ENCODE measurements around the gene STK4. TPM values are rescaled to one million over a fixed set of nuclear protein-coding genes. Genes with fewer than 3 reads are reported as not detected.

The STK4 gene
- total RNA-seq, 6 experiments from 2014 or later: 34.3 to 46.6 (median 36.6) TPM

DNA sequence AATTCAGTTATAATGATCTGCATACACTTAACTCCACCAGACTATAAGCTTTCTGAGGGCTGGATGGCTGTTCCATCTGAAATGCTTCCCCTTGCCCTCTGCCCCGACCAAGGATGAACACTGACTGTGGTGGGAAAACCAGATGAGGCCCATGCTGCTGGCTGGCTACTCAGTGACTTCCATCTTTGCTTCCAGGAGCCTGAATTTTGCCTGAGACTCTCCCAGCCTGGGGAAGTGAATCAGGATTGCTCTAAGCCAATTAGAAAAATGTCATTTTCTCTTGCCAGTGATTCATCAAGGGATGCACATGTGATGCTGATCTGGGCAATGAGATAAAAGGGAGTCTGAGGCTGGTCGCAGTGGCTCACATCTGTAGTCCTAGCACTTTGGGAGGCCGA is 4.4 kb upstream of the STK4 start:
- TF ChIP-seq CTCF (IDR thresholded peaks at IDR 0.05): no peak
- DNase-seq: peak; percentile 91
- Mint-ChIP-seq H3K4me3 (peak overlapping the region; percentile 56), H3K9me3 (no peaks in the 10 kb centered on the region), H3K36me3 (ENCODE audit: low read depth) (peaks cover 15% of the 10 kb centered on the region), H3K27me3 (ENCODE audit: insufficient read depth) (peaks cover 3% of the 10 kb centered on the region), H3K27ac (peak overlapping the region; percentile 90), H3K4me1 (ENCODE audit: low read depth) (peaks cover 56% of the 10 kb centered on the region)

- Mint-ChIP-seq H3K4me3 (peak overlapping the region; percentile 25; the same call in 1 of the 2 replicates), H3K27ac (peak overlapping the region; percentile 90), H3K4me1 (ENCODE audit: low read depth) (peaks cover 60% of the 10 kb centered on the region), H3K27me3 (ENCODE audit: insufficient read depth) (peaks cover 3% of the 10 kb centered on the region), H3K9me3 (no peaks in the 10 kb centered on the region), H3K36me3 (ENCODE audit: low read depth) (peaks cover 15% of the 10 kb centered on the region)
- DNase-seq: no peak
- TF ChIP-seq CTCF (IDR thresholded peaks at IDR 0.05): no peak
Measured at GRCh38 chr20:44962483-44962882, 3.8 kb upstream of the STK4 start.

DNA sequence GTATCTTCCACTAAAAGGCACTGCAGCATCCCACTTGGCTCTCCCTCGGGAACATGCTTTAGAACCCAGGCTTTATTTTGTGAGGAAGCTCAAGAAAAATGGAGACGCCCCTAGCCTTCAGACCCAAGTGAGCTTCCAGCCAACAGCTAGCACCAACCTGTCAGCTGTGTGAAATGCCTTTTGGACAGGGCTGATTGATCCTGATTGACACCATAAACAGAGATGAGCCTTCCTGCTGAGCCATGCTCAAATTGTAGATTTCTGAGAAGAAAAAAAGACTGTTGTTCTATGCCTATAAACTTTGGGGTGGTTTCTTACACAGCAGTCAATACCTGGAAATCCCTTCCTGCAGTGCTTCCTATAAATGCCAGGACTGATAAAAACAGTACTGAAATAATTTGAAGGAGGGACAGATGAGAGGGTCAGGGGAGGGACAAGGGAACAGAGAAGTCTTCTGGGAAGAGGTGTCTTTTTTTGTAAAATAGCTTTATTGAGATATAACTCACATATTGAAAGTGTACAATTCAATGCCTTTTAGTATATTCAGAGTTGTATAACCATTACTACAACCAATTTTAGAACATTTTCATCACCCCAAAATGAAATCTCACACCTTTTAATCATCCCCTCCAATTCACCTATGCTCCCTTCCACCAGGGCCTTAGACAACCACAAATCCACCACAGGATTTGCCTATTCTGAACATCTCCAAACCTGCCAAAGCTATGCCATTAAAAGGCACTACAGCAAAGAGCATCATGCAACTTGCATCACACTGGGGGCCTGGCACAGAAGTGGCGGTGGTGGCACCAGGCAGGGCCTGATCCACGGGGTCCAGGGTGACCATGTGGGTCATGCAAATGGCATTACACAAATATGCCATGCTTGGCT is 2.7 kb upstream of the STK4 start:
- Mint-ChIP-seq H3K27ac (no peak overlapping the region), H3K27me3 (ENCODE audit: insufficient read depth) (peaks cover 3% of the 10 kb centered on the region), H3K4me1 (ENCODE audit: low read depth) (peaks cover 60% of the 10 kb centered on the region), H3K4me3 (no peak overlapping the region), H3K9me3 (no peaks in the 10 kb centered on the region), H3K36me3 (ENCODE audit: low read depth) (peaks cover 4% of the 10 kb centered on the region)
- no peak for DNase-seq
- no peak for TF ChIP-seq CTCF (IDR thresholded peaks at IDR 0.05)

DNA sequence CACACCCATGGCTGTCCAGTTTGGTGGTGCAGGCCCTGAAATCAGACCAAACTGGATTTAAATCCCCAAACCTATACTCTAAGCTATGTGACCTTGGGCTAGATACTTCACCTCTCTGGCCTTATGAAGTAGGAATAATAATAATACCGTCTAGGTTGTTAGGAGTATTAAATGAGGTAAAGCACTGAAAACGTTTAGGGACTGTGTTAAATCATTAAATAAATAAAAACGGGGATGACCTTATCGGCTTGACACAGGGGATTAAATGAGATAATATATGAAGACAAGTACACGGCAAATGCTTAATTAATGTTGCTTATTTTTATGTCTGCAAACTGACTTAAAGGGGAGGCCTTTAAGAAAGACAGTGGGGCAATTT is 672 bp upstream of the STK4 start:
- H3K27ac Mint-ChIP-seq: peak overlapping the region; percentile 84
- H3K4me3 Mint-ChIP-seq: peak overlapping the region; percentile 96
- TF ChIP-seq CTCF (IDR thresholded peaks at IDR 0.05): no peak
- no peak for DNase-seq
- H3K36me3 Mint-ChIP-seq (ENCODE audit: low read depth): no peaks in the 10 kb centered on the region; the same call in 1 of the 2 replicates
- H3K9me3 Mint-ChIP-seq: no peaks in the 10 kb centered on the region
- H3K27me3 Mint-ChIP-seq (ENCODE audit: insufficient read depth): peaks cover 3% of the 10 kb centered on the region
- H3K4me1 Mint-ChIP-seq (ENCODE audit: low read depth): peaks cover 66% of the 10 kb centered on the region

DNA sequence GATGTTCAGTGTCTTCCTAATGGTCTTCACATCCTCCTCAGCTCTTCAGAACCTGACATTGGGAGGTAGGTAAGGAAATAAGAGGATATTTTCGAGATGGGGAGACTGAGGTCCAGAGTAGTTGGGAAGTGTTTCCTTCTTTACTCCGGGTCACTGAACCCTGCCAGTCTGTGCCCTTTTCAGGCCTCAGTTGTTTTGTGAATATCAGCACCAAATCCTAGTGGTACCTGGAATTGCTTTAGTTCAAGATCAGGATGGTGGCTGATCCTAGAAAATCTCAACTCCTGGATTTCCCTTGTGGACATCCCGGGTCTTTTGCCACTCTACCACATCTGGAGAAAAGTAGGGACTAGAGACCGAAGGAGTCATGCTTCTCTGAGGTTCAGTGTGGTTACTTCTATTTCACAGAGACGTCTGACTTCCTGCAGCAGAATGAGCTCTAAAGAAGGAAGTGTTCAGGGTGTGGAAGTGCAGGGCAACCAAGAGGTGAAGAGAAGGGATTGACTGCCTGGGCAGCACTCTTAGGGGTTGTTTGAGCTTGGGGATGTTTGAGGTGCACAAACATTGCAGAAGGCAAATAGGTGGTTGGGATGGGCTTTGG is 995 bp downstream of the STK4 start:
- TF ChIP-seq CTCF (IDR thresholded peaks at IDR 0.05): no peak
- Mint-ChIP-seq H3K27ac (peak overlapping the region; percentile 84), H3K36me3 (ENCODE audit: low read depth) (no peaks in the 10 kb centered on the region; the same call in 1 of the 2 replicates), H3K4me3 (peak overlapping the region; percentile 96), H3K9me3 (no peaks in the 10 kb centered on the region), H3K4me1 (ENCODE audit: low read depth) (peaks cover 57% of the 10 kb centered on the region), H3K27me3 (ENCODE audit: insufficient read depth) (peaks cover 3% of the 10 kb centered on the region)
- DNase-seq: peak; percentile 25

Measured in HFFc6 (cell line).